ENCODE data around the gene RALY.

- peak; percentile 34; the same call in 1 of the 2 replicates for TF ChIP-seq POLR2AphosphoS5 (IDR thresholded peaks at IDR 0.05; ENCODE audit: low read depth, low read length)
- no peak for TF ChIP-seq TAF1 (IDR thresholded peaks at IDR 0.05; ENCODE audit: low read depth, low read length)
- no peak for TF ChIP-seq POLR2A (IDR thresholded peaks at IDR 0.05; ENCODE audit: low read depth, low read length)
Observed at GRCh38 chr20:34078540-34078939, 84.8 kb downstream of the RALY start.

All from GM12891 (cell line).